Measurements from ENCODE around the gene ANKFN1.

ANKFN1 gene

GRCh38 chr17:56111706-56112485, 41.4 kb upstream of the ANKFN1 start:
- Histone ChIP-seq H3K4me1 (no peaks in the 10 kb centered on the region), H3K4me2 (ENCODE audit: low read length) (no peak overlapping the region), H3K9ac (no peak overlapping the region), H3K9me3 (ENCODE audit: control insufficient read depth, low read length) (no peaks in the 10 kb centered on the region), H3K36me3 (ENCODE audit: control insufficient read depth, insufficient read depth, low read length) (no peaks in the 10 kb centered on the region), H3K79me2 (no peaks in the 10 kb centered on the region), H3K27me3 (ENCODE audit: control insufficient read depth, insufficient read depth, low read length) (no peaks in the 10 kb centered on the region), H2AFZ (no peak overlapping the region), H3K4me3 (ENCODE audit: low read depth, low read length) (no peak overlapping the region), H3K27ac (no peak overlapping the region)
- TF ChIP-seq CTCF (IDR thresholded peaks at IDR 0.05), result no peak

- no peak overlapping the region for H3K4me3 ChIP-seq (ENCODE audit: low read depth, low read length)
- no peak overlapping the region for H3K27ac ChIP-seq
These were observed 39.8 kb upstream of the ANKFN1 start for GRCh38 chr17:56113486-56113885.

GRCh38 chr17:56114469-56114868, 38.8 kb upstream of the ANKFN1 start:
- H3K27me3 ChIP-seq (ENCODE audit: control insufficient read depth, insufficient read depth, low read length), result no peaks in the 10 kb centered on the region
- H3K36me3 ChIP-seq (ENCODE audit: control insufficient read depth, insufficient read depth, low read length), result no peaks in the 10 kb centered on the region
- H3K27ac ChIP-seq, result no peak overlapping the region
- H3K9me3 ChIP-seq (ENCODE audit: control insufficient read depth, low read length), result no peaks in the 10 kb centered on the region
- no peak overlapping the region for H2AFZ ChIP-seq
- H3K9ac ChIP-seq, result no peak overlapping the region
- no peak overlapping the region for H3K4me3 ChIP-seq (ENCODE audit: low read depth, low read length)
- no peaks in the 10 kb centered on the region for H3K4me1 ChIP-seq
- no peak for TF ChIP-seq CTCF (IDR thresholded peaks at IDR 0.05)
- no peak overlapping the region for H3K4me2 ChIP-seq (ENCODE audit: low read length)
- no peaks in the 10 kb centered on the region for H3K79me2 ChIP-seq

More at GRCh38 chr17:56113486-56113885, 39.8 kb upstream of the ANKFN1 start:
- Histone ChIP-seq H3K36me3 (ENCODE audit: control insufficient read depth, insufficient read depth, low read length) (no peaks in the 10 kb centered on the region), H2AFZ (no peak overlapping the region), H3K27me3 (ENCODE audit: control insufficient read depth, insufficient read depth, low read length) (no peaks in the 10 kb centered on the region), H3K4me2 (ENCODE audit: low read length) (no peak overlapping the region), H3K4me1 (no peaks in the 10 kb centered on the region), H3K9ac (no peak overlapping the region), H3K9me3 (ENCODE audit: control insufficient read depth, low read length) (no peaks in the 10 kb centered on the region), H3K79me2 (no peaks in the 10 kb centered on the region)
- TF ChIP-seq CTCF (IDR thresholded peaks at IDR 0.05), result no peak

GRCh38 chr17:56119191-56119590, 34.1 kb upstream of the ANKFN1 start:
- Histone ChIP-seq H3K36me3 (ENCODE audit: control insufficient read depth, insufficient read depth, low read length) (no peaks in the 10 kb centered on the region), H3K79me2 (no peaks in the 10 kb centered on the region), H3K9me3 (ENCODE audit: control insufficient read depth, low read length) (no peaks in the 10 kb centered on the region), H3K4me1 (no peaks in the 10 kb centered on the region), H3K4me2 (ENCODE audit: low read length) (no peak overlapping the region), H3K4me3 (ENCODE audit: low read depth, low read length) (no peak overlapping the region), H3K9ac (no peak overlapping the region), H3K27me3 (ENCODE audit: control insufficient read depth, insufficient read depth, low read length) (no peaks in the 10 kb centered on the region), H2AFZ (no peak overlapping the region), H3K27ac (no peak overlapping the region)
- TF ChIP-seq CTCF (IDR thresholded peaks at IDR 0.05), result no peak

- no peak overlapping the region for H3K27ac ChIP-seq
- H3K79me2 ChIP-seq, result no peaks in the 10 kb centered on the region
- no peak overlapping the region for H3K9ac ChIP-seq
- H2AFZ ChIP-seq, result no peak overlapping the region
- no peak overlapping the region for H3K4me3 ChIP-seq (ENCODE audit: low read depth, low read length)
- TF ChIP-seq CTCF (IDR thresholded peaks at IDR 0.05), result no peak
- H3K4me2 ChIP-seq (ENCODE audit: low read length), result no peak overlapping the region
- H3K4me1 ChIP-seq, result no peaks in the 10 kb centered on the region
- H3K27me3 ChIP-seq (ENCODE audit: control insufficient read depth, insufficient read depth, low read length), result no peaks in the 10 kb centered on the region
- H3K36me3 ChIP-seq (ENCODE audit: control insufficient read depth, insufficient read depth, low read length), result no peaks in the 10 kb centered on the region
- no peaks in the 10 kb centered on the region for H3K9me3 ChIP-seq (ENCODE audit: control insufficient read depth, low read length)
These were observed 33.3 kb upstream of the ANKFN1 start for GRCh38 chr17:56119936-56120335.

All from parathyroid adenoma (tissue), 2 donors.